Activated T-cell treated with anti-CD3 and anti-CD28 coated beads, Interleukin-2, amount 50 U/mL, for 48 hours (primary cell): ENCODE results near the gene AIP.
"Not testable (repeated sequence)": the region's sequence is repeated elsewhere in the genome, so short reads cannot be mapped to it uniquely, and the experiment has no call there.

ENCODE experiments used
- DNase-seq, 2 experiments: peaks; one replicate each; pipeline ENCODE4 v3.0.0-alpha.2; 2020

Gene AIP

GRCh38 chr11:67507864-67508485 lies 25.1 kb downstream of the AIP start, which contains the start of gene CDK2AP2:
Gene CDK2AP2 (minus strand): TSS chr11:67508162. CDS start chr11:67508082, 80 bp downstream.
- peak; percentile 99 for DNase-seq

- peak; percentile 98 for DNase-seq
Measured at GRCh38 chr11:67508486-67509121, 25.8 kb downstream of the AIP start.

GRCh38 chr11:67510023-67510345 lies 27.2 kb downstream of the AIP start:
- DNase-seq = no peak

- not testable (repeated sequence) for DNase-seq
Measured at GRCh38 chr11:67511558-67511957, 28.7 kb downstream of the AIP start.

- DNase-seq = no peak
Measured at GRCh38 chr11:67514116-67514515, 31.3 kb downstream of the AIP start.

GRCh38 chr11:67516806-67517205 lies 34.0 kb downstream of the AIP start:
- no peak for DNase-seq

GRCh38 chr11:67517784-67518552 lies 35.1 kb downstream of the AIP start:
- DNase-seq = no peak

GRCh38 chr11:67519726-67520125 lies 36.9 kb downstream of the AIP start:
- no peak for DNase-seq

- no peak for DNase-seq
Measured at GRCh38 chr11:67520856-67521824, 38.3 kb downstream of the AIP start.

GRCh38 chr11:67521924-67522323 lies 39.1 kb downstream of the AIP start:
- no peak for DNase-seq

GRCh38 chr11:67522338-67522737 lies 39.5 kb downstream of the AIP start:
- DNase-seq = no peak

GRCh38 chr11:67522844-67523555 lies 40.2 kb downstream of the AIP start, which contains the start of gene CABP2:
Gene CABP2 (minus strand): TSS chr11:67523446. CDS start chr11:67523326, 120 bp downstream.
- no peak for DNase-seq

GRCh38 chr11:67523556-67524479 lies 41.0 kb downstream of the AIP start:
- no peak for DNase-seq

- DNase-seq = no peak
Measured at GRCh38 chr11:67524480-67524808, 41.6 kb downstream of the AIP start.

- DNase-seq = no peak
Measured at GRCh38 chr11:67525275-67525976, 42.6 kb downstream of the AIP start.

- no peak for DNase-seq
Measured at GRCh38 chr11:67528376-67528775, 45.5 kb downstream of the AIP start.

GRCh38 chr11:67530282-67530592 lies 47.4 kb downstream of the AIP start:
- no peak for DNase-seq

GRCh38 chr11:67532889-67533288 lies 50.1 kb downstream of the AIP start:
- DNase-seq = no peak

- DNase-seq = no peak
Measured at GRCh38 chr11:67534070-67534679, 51.3 kb downstream of the AIP start.

GRCh38 chr11:67535561-67535960 lies 52.7 kb downstream of the AIP start:
- no peak for DNase-seq
